Mammary epithelial cell (primary cell): ENCODE data around the gene SLC5A10.
"Not testable (repeated sequence)": the region's sequence is repeated elsewhere in the genome, so short reads cannot be mapped to it uniquely, and the experiment has no call there.

Source experiments
- CTCF ChIP-seq, 2 donors: IDR thresholded peaks in 1 of 2; conservative IDR thresholded peaks in 1 of 2; 2 replicates each; pipeline ENCODE4 v1.5.1; 2011 to 2012; ENCODE audit warnings: inconsistent platforms in 2 of 2, low read length in 2 of 2, mild to moderate bottlenecking in 2 of 2, control low read depth in 1 of 2, low read depth in 1 of 2; ENCODE audit not compliant: insufficient read depth in 1 of 2; ENCODE audit errors: extremely low read depth in 1 of 2
- EZH2 ChIP-seq: IDR thresholded peaks from 2 replicates; pipeline ENCODE4 v1.6.1; 2012; ENCODE audit warnings: low read length, inconsistent platforms, borderline replicate concordance

GRCh38 chr17:19041871-19042270 lies 89.9 kb downstream of the SLC5A10 start:
- not testable (repeated sequence) for TF ChIP-seq CTCF (conservative IDR thresholded peaks at IDR 0.05 in 1 of 2, IDR thresholded peaks at IDR 0.05 in 1 of 2; ENCODE audit: extremely low read depth in 1 of 2, insufficient read depth in 1 of 2, low read depth in 1 of 2, low read length in 2 of 2); EZH2
